GM18511 (cell line): ENCODE data around the gene GTPBP1.

Experiments used
- ATAC-seq: cut with Tn5 transposase; IDR thresholded peaks from one replicate; pipeline ENCODE4 v1.9.1; 2021; ENCODE audit warnings: mild to moderate bottlenecking, moderate library complexity; ENCODE audit not compliant: unreplicated experiment

The GTPBP1 gene

GRCh38 chr22:38700789-38701628 is 4.7 kb upstream of the GTPBP1 start, which contains the start of gene JOSD1:
TSS of gene JOSD1 (minus strand) at chr22:38700943. CDS start at chr22:38699987, 956 bp downstream.
- peak; percentile 38 for ATAC-seq

DNA sequence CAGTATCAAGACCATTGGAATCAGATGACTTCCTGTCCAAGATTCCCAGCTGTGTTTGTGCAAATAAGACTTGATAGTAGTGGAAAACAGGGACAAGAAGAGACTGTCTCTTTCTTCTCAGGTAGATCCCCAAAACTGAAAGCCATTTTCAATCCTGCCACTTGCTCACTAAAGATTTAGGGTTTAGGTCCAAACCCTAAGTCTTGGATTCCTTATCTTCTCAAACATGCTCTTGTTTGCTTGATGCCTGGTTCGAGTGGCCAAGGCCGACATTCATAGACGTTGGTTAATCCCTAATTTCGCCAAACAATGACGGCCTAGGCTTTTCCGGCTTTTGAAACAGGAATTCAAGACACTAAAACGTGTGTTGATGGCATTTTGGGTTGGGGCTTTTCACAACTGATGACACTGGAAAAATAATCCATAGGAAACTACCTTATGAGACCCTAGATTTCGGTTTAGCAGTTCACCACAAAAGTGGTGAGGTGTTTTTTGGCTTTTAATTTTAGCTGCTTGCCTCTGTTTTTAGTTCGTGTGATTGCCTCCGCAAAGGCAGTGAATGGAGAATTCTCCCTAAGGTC is 1.0 kb upstream of the GTPBP1 start:
- ATAC-seq, result no peak

GRCh38 chr22:38706101-38706900 is 557 bp downstream of the GTPBP1 start:
- no peak for ATAC-seq

DNA sequence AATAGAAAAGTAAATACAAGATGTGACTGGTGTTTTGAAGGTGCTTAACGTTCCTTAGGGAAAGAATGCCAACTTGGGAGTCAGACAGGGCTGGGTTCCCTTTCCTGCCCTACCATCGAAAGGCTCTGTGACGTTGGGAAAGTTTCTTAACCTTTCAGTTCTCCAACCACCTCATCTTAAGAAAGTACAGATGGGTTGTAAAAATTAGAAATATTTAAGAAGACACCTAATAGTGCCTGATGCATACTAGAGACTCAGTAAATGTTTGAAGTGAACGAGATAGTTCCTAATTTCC is 1.1 kb downstream of the GTPBP1 start:
- no peak for ATAC-seq

DNA sequence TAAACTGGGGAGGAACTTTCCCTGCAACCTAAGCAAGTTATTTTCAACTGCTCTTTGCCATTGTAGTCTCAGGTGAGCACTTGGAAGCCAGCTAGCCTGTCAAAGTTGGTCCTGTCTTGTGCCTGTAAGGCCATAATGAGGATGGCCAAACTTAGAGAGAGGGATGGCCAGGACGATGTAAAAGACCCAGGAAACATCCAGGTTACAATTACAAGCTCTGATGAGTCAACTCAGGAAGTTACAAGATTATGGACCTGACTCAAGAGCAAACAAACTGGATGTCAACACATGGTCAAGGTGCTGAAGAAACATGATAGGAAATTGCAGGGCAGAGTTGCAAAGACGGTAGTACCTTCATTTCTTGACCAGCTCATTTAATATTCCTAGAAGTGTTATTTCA is 1.6 kb downstream of the GTPBP1 start:
- no peak for ATAC-seq

DNA sequence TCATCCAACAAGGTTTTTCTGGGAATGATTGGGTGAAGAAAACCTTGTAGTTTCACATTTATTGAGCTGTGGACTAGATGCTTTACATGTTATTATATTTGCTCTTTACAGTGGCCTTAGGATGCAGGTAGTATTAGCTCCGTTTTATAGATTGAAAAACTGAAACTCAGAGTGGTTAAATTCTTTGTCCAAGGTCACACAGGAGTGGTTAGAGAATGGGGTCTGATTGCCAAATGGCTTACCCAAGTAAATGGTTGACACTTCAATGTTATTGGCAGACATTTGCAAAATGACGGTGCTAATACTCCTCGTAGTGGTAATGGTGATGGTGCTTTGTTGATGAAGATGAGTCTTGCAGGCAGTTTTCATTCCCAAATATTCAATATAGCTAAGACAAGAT is 2.2 kb downstream of the GTPBP1 start:
- ATAC-seq, result no peak

GRCh38 chr22:38709306-38709705 is 3.6 kb downstream of the GTPBP1 start:
- no peak for ATAC-seq

DNA sequence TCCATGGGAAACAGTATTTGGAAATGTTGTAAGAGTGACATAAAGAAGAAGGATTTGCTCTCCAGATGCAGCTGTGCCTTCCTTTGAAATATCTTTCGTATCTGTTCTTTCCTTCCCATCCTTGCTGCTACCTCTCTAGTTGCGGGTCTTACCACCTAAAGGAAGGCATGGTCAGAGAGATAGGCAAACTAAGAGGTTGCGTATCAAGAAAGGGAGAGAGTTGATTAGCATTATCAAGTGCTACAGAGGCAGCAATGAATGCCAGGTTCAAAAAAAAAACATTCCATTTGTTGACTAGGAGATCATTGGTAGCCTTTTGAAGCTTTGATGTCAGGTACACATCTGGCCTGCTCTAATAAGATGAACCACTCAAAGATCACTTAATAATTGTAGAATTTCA is 4.6 kb downstream of the GTPBP1 start:
- no peak for ATAC-seq

- ATAC-seq, result no peak
These were observed 5.1 kb downstream of the GTPBP1 start for GRCh38 chr22:38710866-38711265.

- no peak for ATAC-seq
These were observed 6.9 kb downstream of the GTPBP1 start for GRCh38 chr22:38712486-38713207.

GRCh38 chr22:38713921-38714320 is 8.2 kb downstream of the GTPBP1 start:
- ATAC-seq, result no peak

DNA sequence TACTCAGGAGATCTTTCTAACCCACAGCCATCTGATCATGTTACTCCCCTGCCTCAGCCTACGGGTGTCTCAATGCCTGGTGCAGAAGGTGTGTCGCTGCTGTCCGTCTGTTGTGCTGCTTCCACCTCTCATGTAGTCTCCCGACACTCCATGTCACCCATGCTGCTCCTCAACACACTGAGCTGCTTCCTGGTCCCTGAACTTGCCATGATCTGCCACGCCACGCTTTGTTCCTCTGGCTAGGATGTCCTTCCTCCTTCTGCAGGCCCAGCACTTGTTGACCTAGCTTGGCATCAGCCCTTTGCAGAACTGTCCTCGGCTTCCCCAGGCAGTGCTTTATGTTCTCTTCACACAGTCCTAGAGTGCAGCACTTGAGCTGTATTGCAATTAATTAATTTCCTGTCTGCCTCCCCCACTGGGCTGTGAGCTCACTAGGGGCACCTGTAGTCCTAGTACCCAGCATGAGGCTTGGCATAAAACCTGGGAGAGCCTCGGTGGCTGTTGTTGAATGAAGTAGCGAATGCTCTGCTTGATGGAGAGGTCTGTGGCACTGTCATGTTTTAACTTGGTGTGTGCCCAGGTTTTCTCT is 9.5 kb downstream of the GTPBP1 start:
- no peak for ATAC-seq

- ATAC-seq, result no peak
These were observed 10.1 kb downstream of the GTPBP1 start for GRCh38 chr22:38715852-38716251.

DNA sequence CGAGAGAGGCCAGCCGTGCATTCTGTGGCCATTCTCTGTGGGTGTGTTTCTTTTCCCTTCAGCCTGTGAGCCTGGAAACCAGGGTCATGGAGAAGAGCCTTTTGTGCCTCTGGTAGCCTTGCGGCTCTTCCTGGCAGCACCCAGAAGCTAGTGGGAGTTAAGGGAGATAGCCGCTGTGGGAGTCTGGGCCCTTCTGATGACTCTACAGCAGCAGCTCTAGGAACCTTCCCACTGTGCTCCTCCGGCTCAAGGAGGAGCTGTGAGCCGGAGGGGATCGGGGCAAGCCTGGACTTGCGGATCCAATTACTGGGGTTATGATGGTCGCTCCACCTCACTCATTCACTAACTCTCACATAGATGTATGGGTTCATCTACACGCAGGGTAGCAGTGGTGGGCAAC is 10.5 kb downstream of the GTPBP1 start:
- ATAC-seq, result no peak

- ATAC-seq, result no peak
These were observed 11.1 kb downstream of the GTPBP1 start for GRCh38 chr22:38716826-38717225.

DNA sequence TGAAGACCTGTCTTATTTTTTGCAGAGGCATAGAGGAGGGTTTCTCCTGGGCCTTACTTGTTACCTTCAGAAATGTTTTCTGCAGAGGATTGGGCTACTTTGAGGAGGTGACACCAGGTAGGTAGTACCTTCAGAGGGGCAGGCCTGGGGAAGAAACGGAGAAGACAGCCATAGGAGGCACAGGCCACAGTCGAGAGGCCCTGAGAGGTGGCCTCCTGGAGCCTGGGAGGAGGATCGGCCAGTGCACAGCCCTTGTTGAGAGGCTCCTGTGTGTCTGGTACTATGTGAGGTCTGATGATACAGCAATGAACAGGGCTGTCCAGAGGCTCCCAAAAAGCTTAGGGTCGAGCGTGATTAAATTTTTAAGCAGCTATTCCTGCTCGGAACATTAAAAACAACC is 11.5 kb downstream of the GTPBP1 start:
- no peak for ATAC-seq

- no peak for ATAC-seq
These were observed 12.7 kb downstream of the GTPBP1 start for GRCh38 chr22:38718414-38718813.

DNA sequence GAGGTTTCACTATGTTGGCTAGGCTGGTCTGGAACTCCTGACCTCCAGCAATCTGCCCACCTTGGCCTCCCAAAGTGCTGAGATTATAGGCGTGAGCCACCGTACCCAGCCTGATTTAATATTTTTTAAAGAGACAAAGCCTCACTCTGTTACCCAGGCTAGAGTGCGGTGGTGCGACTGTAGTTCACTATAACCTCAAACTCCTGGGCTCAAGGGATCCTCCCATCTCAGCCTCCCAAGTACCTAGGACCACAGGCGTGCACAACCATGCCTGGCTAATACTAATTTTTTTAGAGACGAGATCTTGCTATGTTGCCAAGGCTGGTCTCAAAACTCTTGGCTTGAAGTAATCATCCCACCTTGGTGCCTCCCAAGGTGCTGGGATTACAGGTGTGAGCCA is 13.5 kb downstream of the GTPBP1 start:
- ATAC-seq, result no peak

- ATAC-seq, result no peak
These were observed 14.6 kb downstream of the GTPBP1 start for GRCh38 chr22:38720350-38720749.

DNA sequence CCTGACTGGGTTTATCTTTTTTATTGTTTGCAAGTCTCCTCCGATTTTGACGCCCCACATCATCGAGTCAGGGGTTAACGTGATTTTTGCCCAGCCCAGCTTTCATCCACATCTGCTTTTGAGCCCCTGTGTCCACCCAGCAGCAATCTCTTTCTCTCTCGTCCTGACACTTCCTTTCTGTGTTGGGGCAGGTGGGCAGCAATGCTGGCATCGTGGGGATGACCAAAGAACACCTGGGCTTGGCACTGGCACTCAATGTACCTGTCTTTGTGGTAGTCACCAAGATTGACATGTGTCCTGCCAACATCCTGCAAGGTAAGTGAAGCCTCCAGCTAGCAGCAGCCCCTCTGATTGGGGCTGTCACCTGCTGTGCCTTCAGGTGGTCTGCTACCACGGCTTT is 15.8 kb downstream of the GTPBP1 start:
- ATAC-seq, result no peak

DNA sequence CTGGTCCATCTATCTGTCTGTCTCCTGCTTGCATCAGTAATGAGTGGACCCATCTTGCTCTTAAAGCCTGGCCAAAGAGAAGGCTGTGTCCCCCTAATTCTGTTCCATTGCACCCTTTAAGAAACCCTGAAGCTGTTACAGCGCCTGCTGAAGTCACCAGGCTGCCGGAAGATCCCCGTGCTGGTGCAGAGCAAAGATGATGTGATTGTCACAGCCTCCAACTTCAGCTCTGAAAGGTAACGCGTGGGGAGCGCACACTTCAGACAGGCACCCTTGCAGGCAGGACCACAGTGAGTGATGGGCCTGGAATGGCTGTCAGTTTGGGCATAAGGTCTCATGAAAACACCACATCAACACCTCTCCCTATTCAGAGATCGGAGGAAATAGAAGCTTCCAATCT is 18.4 kb downstream of the GTPBP1 start:
- no peak for ATAC-seq
